ENCODE results near the gene EIF5A.

Gene EIF5A

GRCh38 chr17:7313890-7314718 lies 6.7 kb downstream of the EIF5A start:
- DNase-seq, result no peak

GRCh38 chr17:7314719-7315569 lies 7.5 kb downstream of the EIF5A start, which contains the start of gene GPS2:
Gene GPS2, minus strand, starts transcription at chr17:7315360. Its CDS starts 308 bp downstream, at chr17:7315052.
- peak; percentile 67 for DNase-seq

- no peak for DNase-seq
These were observed 8.3 kb downstream of the EIF5A start for GRCh38 chr17:7315570-7316235.

- DNase-seq, result no peak
These were observed 9.9 kb downstream of the EIF5A start for GRCh38 chr17:7317161-7317803.

- no peak for DNase-seq
These were observed 10.9 kb downstream of the EIF5A start for GRCh38 chr17:7318121-7318860.

GRCh38 chr17:7321466-7321865 lies 14.0 kb downstream of the EIF5A start:
- no peak for DNase-seq

- no peak for DNase-seq
These were observed 15.2 kb downstream of the EIF5A start for GRCh38 chr17:7322520-7323194.

GRCh38 chr17:7323731-7324437 lies 16.5 kb downstream of the EIF5A start:
- DNase-seq, result peak; percentile 75

GRCh38 chr17:7324438-7324779 lies 17.0 kb downstream of the EIF5A start:
- DNase-seq, result no peak

- no peak for DNase-seq
These were observed 17.7 kb downstream of the EIF5A start for GRCh38 chr17:7325031-7325528.

- no peak for DNase-seq
These were observed 18.8 kb downstream of the EIF5A start for GRCh38 chr17:7326186-7326585.

GRCh38 chr17:7327056-7327455 lies 19.6 kb downstream of the EIF5A start:
- DNase-seq, result no peak

- no peak for DNase-seq
These were observed 20.1 kb downstream of the EIF5A start for GRCh38 chr17:7327501-7327900.

GRCh38 chr17:7328009-7328408 lies 20.6 kb downstream of the EIF5A start:
- DNase-seq, result no peak

- no peak for DNase-seq
These were observed 21.5 kb downstream of the EIF5A start, which contains the start of gene NEURL4 for GRCh38 chr17:7328840-7329373. Gene NEURL4, minus strand, starts transcription at chr17:7329335. Its CDS starts 23 bp downstream, at chr17:7329312.

GRCh38 chr17:7329374-7329996 lies 22.1 kb downstream of the EIF5A start:
- DNase-seq, result peak; percentile 98

- DNase-seq, result peak; percentile 81
These were observed 22.7 kb downstream of the EIF5A start for GRCh38 chr17:7329997-7330637.

GRCh38 chr17:7330638-7331015 lies 23.2 kb downstream of the EIF5A start:
- no peak for DNase-seq

- DNase-seq, result no peak
These were observed 24.7 kb downstream of the EIF5A start for GRCh38 chr17:7332111-7332510.
